ES-I3 (cell line): ENCODE data around the gene SYNE1.
"Not testable (repeated sequence)": the region's sequence is repeated elsewhere in the genome, so short reads cannot be mapped to it uniquely, and the experiment has no call there.

ENCODE experiments used
- H3K36me3 ChIP-seq: 2 replicates; pipeline ENCODE4 v1.6.1; 2013; ENCODE audit warnings: mild to moderate bottlenecking, low read length, control low read depth, moderate library complexity; ENCODE audit not compliant: insufficient read depth
- H3K4me1 ChIP-seq: 2 replicates; pipeline ENCODE4 v1.6.1; 2013; ENCODE audit warnings: mild to moderate bottlenecking, control low read depth, low read length; ENCODE audit not compliant: insufficient read depth
- H3K9ac ChIP-seq: 2 replicates; pipeline ENCODE4 v1.6.1; 2013; ENCODE audit warnings: low read depth, mild to moderate bottlenecking, low read length, moderate library complexity
- H3K9me3 ChIP-seq: 2 replicates; pipeline ENCODE4 v1.6.1; 2013; ENCODE audit warnings: mild to moderate bottlenecking, low read length, moderate library complexity; ENCODE audit not compliant: control insufficient read depth, insufficient read depth

The SYNE1 gene

DNA sequence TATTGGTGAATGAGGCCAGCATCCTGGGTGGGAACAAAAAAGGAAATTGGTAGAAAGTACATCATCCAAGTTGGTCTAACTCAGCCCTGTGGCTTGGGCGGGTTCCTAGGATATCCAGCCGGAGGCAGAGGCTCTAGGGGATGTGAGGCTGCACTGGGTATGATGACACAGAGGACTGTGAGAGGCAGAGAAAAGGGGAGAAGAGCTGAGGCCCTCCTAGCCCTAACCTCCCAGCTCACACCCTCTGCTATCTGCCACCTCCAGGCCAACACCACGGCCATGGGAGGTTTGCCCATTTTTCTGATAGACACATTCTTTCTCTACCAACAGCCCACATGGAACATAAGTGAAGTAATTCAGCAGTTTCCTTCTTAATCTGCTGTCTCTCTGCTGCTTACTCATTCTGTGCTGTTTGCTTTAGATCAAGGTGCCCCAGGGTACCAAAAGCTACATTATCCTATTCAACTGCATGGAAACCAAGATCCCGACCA is 545.3 kb downstream of the SYNE1 start:
- no peaks in the 10 kb centered on the region for H3K36me3 ChIP-seq
- no peak overlapping the region for H3K9ac ChIP-seq
- no peaks in the 10 kb centered on the region; the same call in 1 of the 2 replicates for H3K4me1 ChIP-seq
- H3K9me3 ChIP-seq, result no peaks in the 10 kb centered on the region

DNA sequence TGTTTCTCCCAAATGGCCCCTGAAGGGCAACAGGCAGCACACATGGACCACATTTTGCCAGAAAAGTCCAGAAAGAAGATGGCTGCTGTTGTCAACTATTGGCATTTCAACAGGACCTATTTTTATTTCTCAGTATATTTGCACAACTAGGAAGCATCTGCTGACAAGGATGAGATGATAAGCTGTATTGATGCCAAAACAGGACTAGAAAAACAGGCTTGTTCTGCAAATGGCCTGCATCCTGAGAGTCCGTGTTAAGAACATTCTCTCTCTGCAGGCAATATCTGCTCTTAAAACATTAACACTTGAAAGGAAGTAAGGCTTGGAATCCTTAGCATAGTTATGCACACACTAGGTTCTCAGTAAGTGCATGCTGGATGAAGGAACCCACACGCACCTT is 546.0 kb downstream of the SYNE1 start:
- Histone ChIP-seq H3K9me3 (no peaks in the 10 kb centered on the region), H3K9ac (no peak overlapping the region), H3K36me3 (no peaks in the 10 kb centered on the region), H3K4me1 (no peaks in the 10 kb centered on the region; the same call in 1 of the 2 replicates)

DNA sequence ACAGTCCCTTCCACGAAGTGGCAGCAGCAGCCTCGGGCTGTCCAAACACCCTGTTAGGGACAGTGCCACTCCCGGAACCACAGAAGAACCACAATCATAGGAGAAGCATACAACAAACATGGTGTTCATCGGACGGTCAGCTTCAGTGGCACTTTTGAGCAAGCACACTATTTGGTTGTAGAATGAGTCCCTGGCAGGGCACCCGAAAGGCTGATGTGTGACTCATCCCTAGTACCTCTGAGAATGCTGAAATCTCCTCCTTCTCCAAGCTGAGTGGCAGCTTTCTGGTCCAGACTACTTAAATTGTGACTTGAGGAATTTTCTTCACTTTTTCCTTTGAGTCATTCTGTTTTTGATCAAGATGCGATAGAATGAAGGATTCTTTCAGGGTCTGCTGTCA is 547.2 kb downstream of the SYNE1 start:
- Histone ChIP-seq H3K36me3 (no peaks in the 10 kb centered on the region), H3K9ac (no peak overlapping the region), H3K4me1 (no peaks in the 10 kb centered on the region; the same call in 1 of the 2 replicates), H3K9me3 (no peaks in the 10 kb centered on the region)

- H3K36me3 ChIP-seq, result no peaks in the 10 kb centered on the region
- H3K9me3 ChIP-seq, result no peaks in the 10 kb centered on the region
- no peak overlapping the region for H3K9ac ChIP-seq
- no peaks in the 10 kb centered on the region for H3K4me1 ChIP-seq
Observed at GRCh38 chr6:152087701-152088100, 549.5 kb downstream of the SYNE1 start.

- H3K9me3 ChIP-seq, result no peaks in the 10 kb centered on the region
- no peaks in the 10 kb centered on the region for H3K36me3 ChIP-seq
- no peaks in the 10 kb centered on the region for H3K4me1 ChIP-seq
- no peak overlapping the region for H3K9ac ChIP-seq
Observed at GRCh38 chr6:152087096-152087495, 550.1 kb downstream of the SYNE1 start.

GRCh38 chr6:152086223-152086873 is 550.8 kb downstream of the SYNE1 start:
- H3K4me1 ChIP-seq, result no peaks in the 10 kb centered on the region
- no peaks in the 10 kb centered on the region for H3K36me3 ChIP-seq
- H3K9me3 ChIP-seq, result no peaks in the 10 kb centered on the region
- H3K9ac ChIP-seq, result no peak overlapping the region

- Histone ChIP-seq H3K4me1 (no peaks in the 10 kb centered on the region), H3K36me3 (no peaks in the 10 kb centered on the region), H3K9ac (no peak overlapping the region), H3K9me3 (no peaks in the 10 kb centered on the region)
Observed at GRCh38 chr6:152085451-152085921, 551.7 kb downstream of the SYNE1 start.

DNA sequence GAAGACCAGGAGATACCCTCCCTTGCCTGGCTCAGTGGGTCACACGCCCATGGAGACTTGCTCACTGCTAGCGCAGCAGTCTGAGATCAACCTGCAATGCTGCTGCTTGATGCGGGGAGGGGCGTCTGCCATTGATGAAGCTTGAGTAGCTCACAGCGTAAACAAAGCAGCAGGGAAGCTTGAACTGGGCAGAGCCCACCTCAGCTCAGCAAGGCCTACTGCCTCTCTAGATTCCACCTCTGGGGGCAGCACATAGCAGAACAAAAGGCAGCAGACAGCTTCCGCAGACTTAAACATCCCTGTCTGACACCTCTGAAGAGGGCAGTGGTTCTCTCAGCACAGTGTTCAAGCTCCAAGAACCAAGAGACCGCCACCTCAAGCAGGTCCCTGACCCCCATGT is 558.4 kb downstream of the SYNE1 start:
- Histone ChIP-seq H3K9ac (no peak overlapping the region), H3K36me3 (no peaks in the 10 kb centered on the region), H3K4me1 (no peaks in the 10 kb centered on the region), H3K9me3 (no peaks in the 10 kb centered on the region; the same call in 1 of the 2 replicates)

GRCh38 chr6:152078001-152078400 is 559.2 kb downstream of the SYNE1 start:
- Histone ChIP-seq H3K4me1 (no peaks in the 10 kb centered on the region), H3K36me3 (no peaks in the 10 kb centered on the region), H3K9ac (no peak overlapping the region), H3K9me3 (no peaks in the 10 kb centered on the region; the same call in 1 of the 2 replicates)

GRCh38 chr6:152076242-152076641 is 560.9 kb downstream of the SYNE1 start:
- H3K9me3 ChIP-seq, result not testable (repeated sequence)

DNA sequence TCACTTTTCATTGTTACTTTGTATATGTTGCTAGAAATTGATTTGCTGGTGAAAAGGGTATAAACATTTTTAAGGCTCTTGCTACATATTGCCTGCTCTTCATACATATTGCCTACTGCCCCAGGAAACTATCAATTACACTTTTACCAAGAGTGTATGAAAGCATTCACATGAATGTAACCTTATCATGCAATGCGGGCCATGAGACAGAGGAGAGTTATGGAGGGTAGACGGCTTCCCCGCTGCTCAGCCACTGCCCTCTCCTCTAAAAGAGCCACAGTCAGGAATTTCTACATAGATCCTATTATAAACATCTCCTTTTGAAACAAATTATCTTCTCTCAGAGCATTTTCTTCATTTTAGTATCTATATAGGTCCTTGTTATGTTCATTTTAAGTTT is 565.3 kb downstream of the SYNE1 start:
- Histone ChIP-seq H3K4me1 (no peaks in the 10 kb centered on the region), H3K9me3 (no peaks in the 10 kb centered on the region), H3K36me3 (no peaks in the 10 kb centered on the region), H3K9ac (no peak overlapping the region)

More at GRCh38 chr6:152076242-152076641, 560.9 kb downstream of the SYNE1 start:
- H3K36me3 ChIP-seq, H3K9ac ChIP-seq, H3K4me1 ChIP-seq: not testable (repeated sequence)
